Caco-2 (cell line): Measurements from ENCODE around the gene TTC24. TPM values are rescaled to one million over a fixed set of nuclear protein-coding genes. Genes with fewer than 3 reads are reported as not detected.
"Not testable (repeated sequence)": the region's sequence is repeated elsewhere in the genome, so short reads cannot be mapped to it uniquely, and the experiment has no call there.

ENCODE experiments used
- BruUV-seq: library from RNA; stranded (reverse); fragments of 400-500 nt; replicated peaks from 2 replicates; lab custom pipeline; 2021; lab: Mats Ljungman, UMichigan
- CTCF ChIA-PET: fragments of 300-600 bp; sonication (Branson Sonifier 250); formaldehyde crosslinking; loops from one replicate; lab custom pipeline; 2022; ENCODE audit warnings: antibody characterized with exemption; lab: Charles Lee
- POLR2A ChIA-PET: fragments of 300-600 bp; sonication (Branson Sonifier 250); formaldehyde crosslinking; loops from one replicate; lab custom pipeline; 2022; ENCODE audit warnings: antibody characterized with exemption; lab: Charles Lee
- DNase-seq, 2 experiments: peaks; one replicate each; pipeline versions ENCODE4 v3.0.0 to v3.0.0-alpha.2; 2020 to 2022
- H3K27me3 ChIP-seq: replicated peaks from 2 replicates; pipeline ENCODE4 v1.6.0; 2011; ENCODE audit warnings: low read length; ENCODE audit not compliant: control insufficient read depth, insufficient read depth
- H3K36me3 ChIP-seq: 2 replicates; pipeline ENCODE4 v1.5.1; 2011; ENCODE audit warnings: low read length; ENCODE audit not compliant: control insufficient read depth, insufficient read depth
- H3K4me1 ChIP-seq: fragments of 250-450 bp; sonication (Bioruptor Pico); 2 replicates; pipeline ENCODE4 v1.5.1; 2020; ENCODE audit warnings: mild to moderate bottlenecking
- H3K4me3 ChIP-seq: 2 replicates; pipeline ENCODE4 v1.5.1; 2011; ENCODE audit warnings: low read depth, mild to moderate bottlenecking, control low read depth, low read length
- H3K9me3 ChIP-seq: fragments of 250-450 bp; sonication (Bioruptor Pico); 2 replicates; pipeline ENCODE4 v1.5.1; 2020; ENCODE audit warnings: mild to moderate bottlenecking, moderate library complexity
- H3K27ac Mint-ChIP-seq: one replicate; pipeline ENCODE4 v1.8.0; 2022; ENCODE audit warnings: mixed read lengths; ENCODE audit not compliant: unreplicated experiment
- H3K27me3 Mint-ChIP-seq: one replicate; pipeline ENCODE4 v1.8.0; 2022; ENCODE audit warnings: mixed read lengths; ENCODE audit not compliant: insufficient read depth, unreplicated experiment
- H3K36me3 Mint-ChIP-seq: one replicate; pipeline ENCODE4 v1.8.0; 2022; ENCODE audit warnings: mild to moderate bottlenecking, mixed read lengths; ENCODE audit not compliant: insufficient read depth, unreplicated experiment
- H3K4me1 Mint-ChIP-seq: one replicate; pipeline ENCODE4 v1.8.0; 2022; ENCODE audit warnings: low read depth, mixed read lengths; ENCODE audit not compliant: unreplicated experiment
- H3K4me3 Mint-ChIP-seq: one replicate; pipeline ENCODE4 v1.8.0; 2022; ENCODE audit warnings: mild to moderate bottlenecking, moderate library complexity, mixed read lengths; ENCODE audit not compliant: unreplicated experiment
- H3K9me3 Mint-ChIP-seq: one replicate; pipeline ENCODE4 v1.8.0; 2022; ENCODE audit warnings: mixed read lengths; ENCODE audit not compliant: unreplicated experiment
- CTCF ChIP-seq, 2 experiments: fragments of 200-600 bp in 1 of 2; IDR thresholded peaks; 1 replicate in 1 of 2; 2 replicates in 1 of 2; pipeline versions ENCODE4 v1.5.1 to v1.8.0; 2011 to 2022; ENCODE audit warnings: antibody characterized with exemption in 1 of 2, control low read depth in 1 of 2, inconsistent platforms in 1 of 2, low read depth in 1 of 2, low read length in 1 of 2, mild to moderate bottlenecking in 1 of 2, moderate library complexity in 1 of 2; ENCODE audit not compliant: insufficient read depth in 1 of 2, severe bottlenecking in 1 of 2, unreplicated experiment in 1 of 2
- intact Hi-C: fragments of 100-400 bp; cut with micrococcal nuclease; formaldehyde crosslinking; loops from one replicate; pipeline ENCODE4 v1.10.0; 2022; ENCODE audit not compliant: unreplicated experiment
- total RNA-seq: library from RNA; stranded (reverse); gene quantifications from 2 replicates; pipeline ENCODE4 v1.2.3, GENCODE V29; 2022

TTC24 gene
- total RNA-seq, 1 experiment from 2014 or later, result not detected

- H3K4me3 Mint-ChIP-seq, result no peak overlapping the region
- DNase-seq, result no peak
- no peaks in the 10 kb centered on the region for H3K27me3 ChIP-seq
- no peaks in the 10 kb centered on the region for H3K9me3 Mint-ChIP-seq
- H3K27me3 Mint-ChIP-seq, result no peaks in the 10 kb centered on the region
- intact Hi-C loops, result no loop called here
- POLR2A ChIA-PET, result no interaction called here
- BruUV-seq, result no TSS peak
- H3K36me3 ChIP-seq, result peaks cover 2% of the 10 kb centered on the region
- no peaks in the 10 kb centered on the region for H3K4me1 Mint-ChIP-seq
- peaks cover 35% of the 10 kb centered on the region for H3K36me3 Mint-ChIP-seq
- no peak overlapping the region for H3K4me3 ChIP-seq
- no peak overlapping the region for H3K27ac Mint-ChIP-seq
- CTCF ChIA-PET, result no interaction called here
- H3K9me3 ChIP-seq, result no peaks in the 10 kb centered on the region
- TF ChIP-seq CTCF (IDR thresholded peaks at IDR 0.05; ENCODE audit: insufficient read depth in 1 of 2, low read depth in 1 of 2, low read length in 1 of 2, severe bottlenecking in 1 of 2, unreplicated experiment in 1 of 2), result no peak
- H3K4me1 ChIP-seq, result no peaks in the 10 kb centered on the region
These were observed 27.7 kb upstream of the TTC24 start for GRCh38 chr1:156551869-156552268.

DNA sequence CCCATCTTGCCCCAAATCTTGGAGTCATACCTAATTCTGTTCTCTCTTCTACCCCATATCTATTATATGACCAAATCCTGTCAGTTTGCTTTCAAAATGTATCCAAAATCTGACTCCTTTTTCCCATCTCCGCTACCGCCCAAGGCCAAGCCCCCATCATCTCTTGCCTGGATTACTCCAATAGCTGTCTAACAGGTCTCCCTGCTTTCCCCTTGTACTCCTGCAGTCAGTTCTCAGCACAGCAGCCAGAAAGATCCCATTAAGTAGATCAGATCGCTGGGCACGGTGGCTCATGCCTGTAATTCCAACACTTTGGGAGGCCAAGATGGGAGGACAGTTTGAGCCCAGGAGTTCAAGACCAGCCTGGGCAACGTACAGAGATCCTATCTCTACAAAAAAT, 27.0 kb upstream of the TTC24 start:
- Mint-ChIP-seq H3K27ac (no peak overlapping the region), H3K9me3 (no peaks in the 10 kb centered on the region)

GRCh38 chr1:156552937-156553336, 26.6 kb upstream of the TTC24 start:
- H3K4me1 Mint-ChIP-seq, H3K27me3 Mint-ChIP-seq, DNase-seq, H3K9me3 Mint-ChIP-seq, CTCF ChIA-PET, BruUV-seq, H3K9me3 ChIP-seq, H3K4me3 ChIP-seq, H3K27ac Mint-ChIP-seq, H3K36me3 ChIP-seq, H3K27me3 ChIP-seq, H3K4me3 Mint-ChIP-seq, intact Hi-C loops, H3K4me1 ChIP-seq: not testable (repeated sequence)
- POLR2A ChIA-PET, result interaction anchor here (0.6 kb wide), 1 partner anchor 215 kb away, joined by 3 read pairs; the partner anchor contains the start of gene CCT3
- H3K36me3 Mint-ChIP-seq, result peaks cover 35% of the 10 kb centered on the region

More for the DNA sequence above, 27.0 kb upstream of the TTC24 start:
- no peak for TF ChIP-seq CTCF (IDR thresholded peaks at IDR 0.05; ENCODE audit: insufficient read depth in 1 of 2, low read depth in 1 of 2, low read length in 1 of 2, severe bottlenecking in 1 of 2, unreplicated experiment in 1 of 2)
- Mint-ChIP-seq H3K4me3 (no peak overlapping the region), H3K36me3 (peaks cover 35% of the 10 kb centered on the region), H3K4me1 (no peaks in the 10 kb centered on the region), H3K27me3 (no peaks in the 10 kb centered on the region)
- BruUV-seq, result no TSS peak
- intact Hi-C loops, result no loop called here
- Histone ChIP-seq H3K27me3 (no peaks in the 10 kb centered on the region), H3K36me3 (peaks cover 2% of the 10 kb centered on the region), H3K4me1 (no peaks in the 10 kb centered on the region), H3K4me3 (no peak overlapping the region), H3K9me3 (no peaks in the 10 kb centered on the region)
- ChIA-PET CTCF (no interaction called here), POLR2A (interaction anchor here (0.6 kb wide), 1 partner anchor 215 kb away, joined by 3 read pairs; the partner anchor contains the start of gene CCT3)
- DNase-seq, result no peak
